HepG2 (cell line): Measurements from ENCODE around the gene SULT2B1. TPM values are rescaled to one million over a fixed set of nuclear protein-coding genes. Genes with fewer than 3 reads are reported as not detected.

ENCODE experiments used
- CC2D1A ChIP-seq: sonication (generic); formaldehyde crosslinking; IDR thresholded peaks from 2 replicates; pipeline ENCODE4 v1.8.1; 2023; ENCODE audit warnings: mild to moderate bottlenecking, missing genetic modification reagents
- FOSL1 ChIP-seq: sonication (generic); formaldehyde crosslinking; IDR thresholded peaks from 2 replicates; pipeline ENCODE4 v1.9.0; 2021; ENCODE audit warnings: missing genetic modification reagents, borderline replicate concordance
- FOSL2 ChIP-seq: sonication (generic); formaldehyde crosslinking; IDR thresholded peaks from 2 replicates; pipeline ENCODE4 v1.4.0; 2020; ENCODE audit warnings: missing genetic modification reagents
- REXO4 ChIP-seq: sonication (generic); formaldehyde crosslinking; IDR thresholded peaks from 2 replicates; pipeline ENCODE4 v1.8.0; 2022; ENCODE audit warnings: missing genetic modification reagents, mild to moderate bottlenecking, borderline replicate concordance
- SALL1 ChIP-seq: sonication (generic); formaldehyde crosslinking; IDR thresholded peaks from 2 replicates; pipeline ENCODE4 v1.8.0; 2022; ENCODE audit warnings: mild to moderate bottlenecking, missing genetic modification reagents
- SAP130 ChIP-seq: IDR thresholded peaks from 2 replicates; pipeline ENCODE4 v1.6.1; 2016; ENCODE audit warnings: low read depth
- SRSF4 ChIP-seq: fragments of 200-400 bp; formaldehyde crosslinking; IDR thresholded peaks from one replicate; pipeline ENCODE4 v1.6.1; 2018; ENCODE audit warnings: mild to moderate bottlenecking, low read depth, low read length, moderate library complexity; ENCODE audit not compliant: poor library complexity, severe bottlenecking
- TAF1 ChIP-seq: sonication (generic); formaldehyde crosslinking; IDR thresholded peaks from 2 replicates; pipeline ENCODE4 v1.4.0; 2020; ENCODE audit warnings: missing genetic modification reagents
- TBX3 ChIP-seq: fragments of 450-650 bp; IDR thresholded peaks from 2 replicates; pipeline ENCODE4 v1.6.1; 2017; ENCODE audit warnings: antibody characterized with exemption, mild to moderate bottlenecking, inconsistent platforms, borderline replicate concordance
- ZFY ChIP-seq: sonication (generic); formaldehyde crosslinking; IDR thresholded peaks from 2 replicates; pipeline ENCODE4 v1.4.0; 2020; ENCODE audit warnings: missing genetic modification reagents
- ZNF24 ChIP-seq: fragments of 450-650 bp; IDR thresholded peaks from 2 replicates; pipeline ENCODE4 v1.6.1; 2017; ENCODE audit warnings: antibody characterized with exemption, mild to moderate bottlenecking
- ZNF431 ChIP-seq: sonication (generic); formaldehyde crosslinking; IDR thresholded peaks from 2 replicates; pipeline ENCODE4 v1.9.0; 2022; ENCODE audit warnings: missing genetic modification reagents, low read depth, mild to moderate bottlenecking, borderline replicate concordance
- ZNF530 ChIP-seq: sonication (generic); formaldehyde crosslinking; IDR thresholded peaks from 2 replicates; pipeline ENCODE4 v1.5.0; 2020; ENCODE audit warnings: low read depth, mild to moderate bottlenecking, missing genetic modification reagents
- ZNF574 ChIP-seq: sonication (generic); formaldehyde crosslinking; IDR thresholded peaks from 2 replicates; pipeline ENCODE4 v1.4.0; 2020; ENCODE audit warnings: missing genetic modification reagents
- ZNF598 ChIP-seq: sonication (generic); formaldehyde crosslinking; IDR thresholded peaks from 2 replicates; pipeline ENCODE4 v1.5.1; 2020; ENCODE audit warnings: mild to moderate bottlenecking, missing genetic modification reagents, borderline replicate concordance
- ZNF761 ChIP-seq: sonication (generic); formaldehyde crosslinking; conservative IDR thresholded peaks from 2 replicates; pipeline ENCODE4 v1.4.0; 2020; ENCODE audit warnings: mild to moderate bottlenecking, missing genetic modification reagents
- ZNF766 ChIP-seq: sonication (generic); formaldehyde crosslinking; IDR thresholded peaks from 2 replicates; pipeline ENCODE4 v1.5.0; 2020; ENCODE audit warnings: missing genetic modification reagents, borderline replicate concordance
- polyA plus RNA-seq, 8 experiments: library from polyadenylated mRNA; depleted of rRNA in 3 of 8; stranded (reverse) in 7 of 8; unstranded in 1 of 8; fragments of >200 nt; fragmentation: Illumina TruSeq in 4 of 8; extraction: Trizol in 4 of 8; gene quantifications; 2 replicates each; pipeline versions ENCODE4 v1.2.1 to v1.2.3, GENCODE V29; 2011 to 2016; ENCODE audit warnings: low read depth in 4 of 8, missing spikeins in 1 of 8, mixed read lengths in 1 of 8; ENCODE audit not compliant: insufficient read depth in 1 of 8
- total RNA-seq, 5 experiments: library from RNA; depleted of rRNA; stranded (reverse); fragments of >200 nt; fragmentation: Illumina TruSeq; extraction: Trizol; gene quantifications; 2 replicates each; pipeline ENCODE4 v1.2.3, GENCODE V29; 2016; ENCODE audit warnings: low read depth in 1 of 5
- TF ChIP-seq, protein P1 (sequence below): sonication (generic); formaldehyde crosslinking; IDR thresholded peaks from 2 replicates; pipeline ENCODE4 v1.5.1; 2020; ENCODE audit warnings: mild to moderate bottlenecking, missing genetic modification reagents, moderate library complexity
- TF ChIP-seq, protein P2 (sequence below): IDR thresholded peaks from 2 replicates; pipeline ENCODE4 v1.6.1; 2018; ENCODE audit warnings: missing genetic modification reagents
- TF ChIP-seq, protein P3 (sequence below): sonication (generic); formaldehyde crosslinking; IDR thresholded peaks from 2 replicates; pipeline ENCODE4 v1.5.0; 2020; ENCODE audit warnings: mild to moderate bottlenecking, missing genetic modification reagents, borderline replicate concordance

SULT2B1 gene
- total and polyA plus RNA-seq, 2 of the 13 experiments (the other 11 are each of a cell fraction or from before 2014, with no cell fraction given) = 0.13 TPM; not detected in 1

GRCh38 chr19:48568345-48568886 is 16.4 kb downstream of the SULT2B1 start (continued):
- TF ChIP-seq ZNF574 (CRISPR knock-in tag) (no peak; the same call in 1 of the 2 replicates), ZNF761 (no peak), FOSL2 (CRISPR knock-in tag) (peak; percentile 95), CC2D1A (CRISPR knock-in tag) (no peak), SAP130 (0 out of 2 replicates have a peak, but pooled peaks have one; percentile 33), TBX3 (no peak), ZNF431 (CRISPR knock-in tag) (no peak), ZFY (CRISPR knock-in tag) (peak; percentile 31; the same call in 1 of the 2 replicates), ZNF598 (CRISPR knock-in tag) (0 out of 2 replicates have a peak, but pooled peaks have one; percentile 23), SRSF4 (no peak), ZNF24 (no peak), REXO4 (no peak), ZNF766 (CRISPR knock-in tag) (no peak), FOSL1 (peak; percentile 46; the same call in 1 of the 2 replicates), TAF1 (CRISPR knock-in tag) (no peak), ZNF530 (CRISPR knock-in tag) (no peak), SALL1 (peak; percentile 26; the same call in 1 of the 2 replicates)
- TF ChIP-seq, protein P1, sequence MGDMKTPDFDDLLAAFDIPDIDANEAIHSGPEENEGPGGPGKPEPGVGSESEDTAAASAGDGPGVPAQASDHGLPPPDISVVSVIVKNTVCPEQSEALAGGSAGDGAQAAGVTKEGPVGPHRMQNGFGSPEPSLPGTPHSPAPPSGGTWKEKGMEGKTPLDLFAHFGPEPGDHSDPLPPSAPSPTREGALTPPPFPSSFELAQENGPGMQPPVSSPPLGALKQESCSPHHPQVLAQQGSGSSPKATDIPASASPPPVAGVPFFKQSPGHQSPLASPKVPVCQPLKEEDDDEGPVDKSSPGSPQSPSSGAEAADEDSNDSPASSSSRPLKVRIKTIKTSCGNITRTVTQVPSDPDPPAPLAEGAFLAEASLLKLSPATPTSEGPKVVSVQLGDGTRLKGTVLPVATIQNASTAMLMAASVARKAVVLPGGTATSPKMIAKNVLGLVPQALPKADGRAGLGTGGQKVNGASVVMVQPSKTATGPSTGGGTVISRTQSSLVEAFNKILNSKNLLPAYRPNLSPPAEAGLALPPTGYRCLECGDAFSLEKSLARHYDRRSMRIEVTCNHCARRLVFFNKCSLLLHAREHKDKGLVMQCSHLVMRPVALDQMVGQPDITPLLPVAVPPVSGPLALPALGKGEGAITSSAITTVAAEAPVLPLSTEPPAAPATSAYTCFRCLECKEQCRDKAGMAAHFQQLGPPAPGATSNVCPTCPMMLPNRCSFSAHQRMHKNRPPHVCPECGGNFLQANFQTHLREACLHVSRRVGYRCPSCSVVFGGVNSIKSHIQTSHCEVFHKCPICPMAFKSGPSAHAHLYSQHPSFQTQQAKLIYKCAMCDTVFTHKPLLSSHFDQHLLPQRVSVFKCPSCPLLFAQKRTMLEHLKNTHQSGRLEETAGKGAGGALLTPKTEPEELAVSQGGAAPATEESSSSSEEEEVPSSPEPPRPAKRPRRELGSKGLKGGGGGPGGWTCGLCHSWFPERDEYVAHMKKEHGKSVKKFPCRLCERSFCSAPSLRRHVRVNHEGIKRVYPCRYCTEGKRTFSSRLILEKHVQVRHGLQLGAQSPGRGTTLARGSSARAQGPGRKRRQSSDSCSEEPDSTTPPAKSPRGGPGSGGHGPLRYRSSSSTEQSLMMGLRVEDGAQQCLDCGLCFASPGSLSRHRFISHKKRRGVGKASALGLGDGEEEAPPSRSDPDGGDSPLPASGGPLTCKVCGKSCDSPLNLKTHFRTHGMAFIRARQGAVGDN = peak; percentile 55
- TF ChIP-seq, protein P2, sequence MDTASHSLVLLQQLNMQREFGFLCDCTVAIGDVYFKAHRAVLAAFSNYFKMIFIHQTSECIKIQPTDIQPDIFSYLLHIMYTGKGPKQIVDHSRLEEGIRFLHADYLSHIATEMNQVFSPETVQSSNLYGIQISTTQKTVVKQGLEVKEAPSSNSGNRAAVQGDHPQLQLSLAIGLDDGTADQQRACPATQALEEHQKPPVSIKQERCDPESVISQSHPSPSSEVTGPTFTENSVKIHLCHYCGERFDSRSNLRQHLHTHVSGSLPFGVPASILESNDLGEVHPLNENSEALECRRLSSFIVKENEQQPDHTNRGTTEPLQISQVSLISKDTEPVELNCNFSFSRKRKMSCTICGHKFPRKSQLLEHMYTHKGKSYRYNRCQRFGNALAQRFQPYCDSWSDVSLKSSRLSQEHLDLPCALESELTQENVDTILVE (CRISPR knock-in tag) = peak; percentile 35; the same call in 1 of the 2 replicates
- TF ChIP-seq, protein P3, sequence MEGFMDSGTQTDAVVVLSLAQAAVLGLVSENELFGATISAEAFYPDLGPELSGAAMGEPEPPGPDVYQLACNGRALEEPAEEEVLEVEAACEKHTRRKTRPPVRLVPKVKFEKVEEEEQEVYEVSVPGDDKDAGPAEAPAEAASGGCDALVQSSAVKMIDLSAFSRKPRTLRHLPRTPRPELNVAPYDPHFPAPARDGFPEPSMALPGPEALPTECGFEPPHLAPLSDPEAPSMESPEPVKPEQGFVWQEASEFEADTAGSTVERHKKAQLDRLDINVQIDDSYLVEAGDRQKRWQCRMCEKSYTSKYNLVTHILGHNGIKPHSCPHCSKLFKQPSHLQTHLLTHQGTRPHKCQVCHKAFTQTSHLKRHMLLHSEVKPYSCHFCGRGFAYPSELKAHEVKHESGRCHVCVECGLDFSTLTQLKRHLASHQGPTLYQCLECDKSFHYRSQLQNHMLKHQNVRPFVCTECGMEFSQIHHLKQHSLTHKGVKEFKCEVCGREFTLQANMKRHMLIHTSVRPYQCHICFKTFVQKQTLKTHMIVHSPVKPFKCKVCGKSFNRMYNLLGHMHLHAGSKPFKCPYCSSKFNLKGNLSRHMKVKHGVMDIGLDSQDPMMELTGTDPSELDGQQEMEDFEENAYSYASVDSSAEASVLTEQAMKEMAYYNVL (CRISPR knock-in tag) = no peak
